Activated CD8-positive, alpha-beta memory T cell treated with anti-CD3 and anti-CD28 coated beads for 48 hours (primary cell): ENCODE results near the gene AUP1.

Experiments
- DNase-seq, 3 experiments: peaks; one replicate each; pipeline ENCODE4 v3.0.0-alpha.2; 2020; ENCODE audit warnings: low read depth in 2 of 3, low spot score in 2 of 3

Gene AUP1

GRCh38 chr2:74556831-74557370 lies 27.4 kb upstream of the AUP1 start:
- no peak for DNase-seq

DNA sequence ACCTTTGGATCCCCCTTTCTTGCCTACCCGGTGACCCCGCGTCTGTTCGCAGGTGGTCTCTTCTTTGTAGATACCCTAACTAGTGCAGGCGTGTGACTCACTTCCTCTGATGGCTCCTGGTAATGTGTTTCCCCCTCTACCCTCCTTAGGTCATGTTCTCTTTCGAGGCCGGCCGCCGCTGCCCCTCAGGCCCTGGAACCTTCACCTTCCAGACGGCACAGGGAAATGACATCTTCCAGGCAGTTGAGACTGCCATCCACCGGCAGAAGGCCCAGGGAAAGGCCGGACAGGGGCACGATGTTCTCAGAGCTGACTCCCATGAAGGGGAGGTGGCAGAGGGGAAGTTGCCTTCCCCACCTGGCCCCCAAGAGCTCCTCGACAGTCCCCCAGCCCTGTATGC lies 26.7 kb upstream of the AUP1 start:
- DNase-seq: no peak

- DNase-seq: no peak
Observed at GRCh38 chr2:74555610-74556103, 26.2 kb upstream of the AUP1 start.

DNA sequence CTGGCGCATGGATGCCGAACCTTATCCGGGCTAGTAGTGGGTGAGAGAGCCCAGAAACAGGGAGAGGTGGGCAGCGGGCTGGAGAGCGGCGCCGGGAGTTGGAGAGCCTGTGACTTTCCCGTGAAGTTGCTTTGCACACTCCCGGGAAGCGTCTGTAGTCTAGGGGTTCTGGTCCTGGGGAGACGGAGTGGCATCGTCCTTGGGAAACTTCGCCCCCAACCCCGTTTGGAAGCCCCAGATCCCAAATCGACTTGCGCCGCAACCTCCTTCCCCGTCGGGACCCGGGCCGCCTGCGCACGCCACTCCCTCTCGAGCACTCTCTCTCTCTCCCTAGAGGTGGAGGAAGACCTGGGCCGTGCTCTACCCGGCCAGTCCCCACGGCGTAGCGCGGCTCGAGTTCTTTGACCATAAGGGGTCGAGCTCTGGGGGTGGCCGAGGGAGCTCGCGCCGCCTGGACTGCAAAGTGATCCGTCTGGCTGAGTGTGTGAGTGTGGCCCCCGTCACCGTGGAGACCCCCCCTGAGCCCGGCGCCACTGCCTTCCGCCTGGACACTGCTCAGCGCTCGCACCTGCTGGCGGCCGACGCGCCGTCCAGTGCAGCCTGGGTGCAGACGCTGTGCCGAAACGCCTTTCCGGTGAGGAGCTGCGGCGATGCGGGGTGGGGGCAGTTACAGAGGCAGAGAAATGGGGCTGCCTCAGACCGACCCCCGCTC lies 25.5 kb upstream of the AUP1 start:
- no peak for DNase-seq

GRCh38 chr2:74553892-74554819 lies 24.6 kb upstream of the AUP1 start, which contains the start of the genes DOK1 and LOXL3:
Gene DOK1, plus strand, starts transcription at chr2:74554720. Its CDS starts 35 bp downstream, at chr2:74554755.
Gene LOXL3, minus strand, starts transcription at chr2:74553942. Its CDS starts 1,308 bp downstream, at chr2:74552634.
- DNase-seq: peak; percentile 65 to 81 (median 80)

DNA sequence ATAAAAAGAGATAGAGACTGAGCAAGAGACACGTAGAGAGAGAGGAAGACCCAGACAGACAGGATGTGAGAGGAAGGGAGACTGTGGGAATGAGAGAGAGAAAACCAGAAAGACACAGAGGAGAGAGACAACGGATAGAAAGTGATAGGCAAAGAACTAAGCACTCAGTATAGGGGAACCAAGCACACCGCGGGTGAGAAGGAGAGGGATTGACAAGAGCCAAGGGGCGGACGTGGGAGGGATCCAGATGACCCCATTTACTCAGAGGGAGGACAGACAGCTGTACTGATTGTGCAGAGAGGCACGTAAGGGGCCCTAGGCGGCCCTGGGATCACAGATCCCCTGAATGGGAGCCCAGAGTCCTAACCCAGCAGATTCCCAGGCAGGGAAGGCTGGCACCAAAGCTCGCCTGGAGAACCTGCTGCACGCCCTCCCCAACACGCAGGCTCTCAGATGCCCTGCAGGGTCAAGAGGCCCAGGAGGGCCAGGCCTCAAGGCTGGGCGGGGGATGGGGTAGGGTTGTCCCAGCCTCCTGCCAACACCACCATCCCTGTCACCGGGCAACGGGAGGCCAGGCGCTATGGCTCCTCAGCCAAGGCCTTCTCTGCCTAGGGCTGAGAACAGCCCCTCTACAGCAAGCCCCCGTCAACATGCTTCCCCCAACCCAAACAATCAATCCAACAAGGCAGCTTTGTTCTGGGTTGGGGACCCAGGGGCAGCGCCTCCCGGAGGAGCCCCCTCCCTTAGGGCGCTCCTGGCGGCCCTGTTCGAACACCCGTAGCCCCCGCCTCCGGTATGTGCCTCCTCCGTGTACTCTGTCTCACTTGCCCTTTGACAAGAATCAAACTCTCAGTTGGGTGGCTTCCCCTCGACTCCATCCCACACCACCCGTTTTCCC lies 23.7 kb upstream of the AUP1 start:
- no peak for DNase-seq

- no peak for DNase-seq
Observed at GRCh38 chr2:74551942-74552913, 22.7 kb upstream of the AUP1 start.

GRCh38 chr2:74551530-74551929 lies 22.0 kb upstream of the AUP1 start:
- no peak for DNase-seq

DNA sequence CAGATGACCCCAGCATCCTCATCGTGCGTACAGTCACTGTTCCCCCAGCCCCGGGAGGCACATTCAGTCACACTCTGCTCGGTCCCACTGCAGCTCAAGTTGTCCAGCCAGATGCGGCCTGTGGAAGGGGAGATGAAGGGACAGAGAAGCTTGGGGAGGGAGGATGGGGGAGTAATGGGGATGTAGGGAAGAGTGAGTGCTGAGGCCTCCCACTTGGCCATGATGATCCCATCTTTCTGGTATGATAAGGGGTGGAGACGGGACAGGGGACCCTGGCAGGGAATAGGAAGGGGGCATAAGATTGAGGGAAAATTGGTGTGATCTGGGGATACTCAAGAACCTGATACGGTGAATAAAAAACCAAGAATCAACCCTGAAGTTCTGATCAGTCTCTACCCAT lies 20.7 kb upstream of the AUP1 start:
- DNase-seq: no peak

DNA sequence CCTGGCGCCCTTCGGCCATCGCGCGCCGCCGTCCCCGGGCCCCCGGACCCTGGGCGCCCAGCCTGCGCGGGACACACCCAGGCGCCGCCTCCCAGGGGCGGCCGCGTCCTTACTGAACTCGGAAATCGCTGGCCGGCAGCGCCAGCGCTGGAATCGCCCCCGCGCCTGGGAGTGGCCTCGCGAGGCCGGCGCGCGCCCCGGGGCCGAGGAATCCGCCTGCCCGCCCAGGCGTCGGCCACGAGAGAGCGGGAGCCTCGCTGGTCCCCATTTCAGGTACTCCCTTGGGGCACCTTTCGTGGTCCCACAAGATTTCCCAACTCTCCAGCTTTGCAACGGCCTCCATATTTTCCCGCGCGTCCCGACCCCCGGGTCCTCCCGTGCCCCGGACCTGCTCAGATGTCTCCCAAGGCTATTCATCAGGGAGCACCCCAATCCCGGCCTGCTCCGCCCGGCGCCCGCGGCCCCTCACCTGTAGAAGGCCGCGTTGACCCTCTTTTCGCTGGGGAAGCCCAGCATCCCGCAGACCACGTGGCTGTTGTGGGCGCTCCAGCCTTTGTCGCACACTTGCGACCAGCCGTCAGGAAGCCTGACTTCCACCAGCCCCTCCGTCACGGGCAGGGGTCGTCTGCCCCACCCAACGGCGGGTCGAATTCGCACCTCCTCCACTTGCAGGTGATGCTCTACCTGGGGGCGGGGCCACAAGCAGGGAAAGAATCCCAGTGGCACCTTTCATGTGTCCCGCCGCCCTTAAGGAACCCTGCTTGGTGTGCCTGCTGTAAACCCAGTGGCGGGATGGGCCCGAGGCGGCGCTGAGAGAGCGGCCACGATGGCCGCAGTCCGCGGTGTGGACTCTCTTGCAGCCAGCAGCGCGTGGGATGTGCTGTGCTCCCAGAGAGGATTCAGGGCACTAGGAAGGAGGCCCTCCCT lies 19.7 kb upstream of the AUP1 start:
- DNase-seq: no peak

DNA sequence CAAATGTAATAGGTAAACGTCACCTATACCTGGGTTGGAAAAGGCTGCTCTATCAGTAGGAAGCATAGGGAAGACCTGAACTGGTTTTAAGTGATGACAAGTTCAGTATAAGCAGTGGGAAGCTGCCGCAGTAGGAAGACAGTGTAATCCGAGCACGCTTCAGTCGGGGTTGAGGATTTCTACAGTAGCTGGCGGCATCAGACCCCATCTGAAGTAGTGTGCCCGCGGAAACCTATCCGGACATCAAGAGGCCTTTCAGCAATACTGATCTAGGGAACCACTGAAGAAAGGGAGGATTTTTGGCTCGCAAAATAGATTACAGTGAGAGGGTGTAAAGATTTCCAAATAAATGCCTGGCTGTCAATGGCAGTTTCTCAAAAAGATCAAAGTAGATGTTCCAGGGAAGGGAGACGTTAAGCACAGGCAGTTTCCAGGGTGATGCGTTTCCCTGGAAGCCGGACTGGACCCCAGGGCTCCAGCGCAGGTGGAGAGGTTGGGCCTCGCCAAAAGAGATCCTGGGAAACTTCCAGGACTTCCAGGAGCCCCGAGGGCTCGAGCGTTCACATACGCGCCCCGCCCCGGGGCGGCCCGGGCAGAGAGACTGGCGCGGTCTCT lies 18.9 kb upstream of the AUP1 start:
- DNase-seq: no peak

DNA sequence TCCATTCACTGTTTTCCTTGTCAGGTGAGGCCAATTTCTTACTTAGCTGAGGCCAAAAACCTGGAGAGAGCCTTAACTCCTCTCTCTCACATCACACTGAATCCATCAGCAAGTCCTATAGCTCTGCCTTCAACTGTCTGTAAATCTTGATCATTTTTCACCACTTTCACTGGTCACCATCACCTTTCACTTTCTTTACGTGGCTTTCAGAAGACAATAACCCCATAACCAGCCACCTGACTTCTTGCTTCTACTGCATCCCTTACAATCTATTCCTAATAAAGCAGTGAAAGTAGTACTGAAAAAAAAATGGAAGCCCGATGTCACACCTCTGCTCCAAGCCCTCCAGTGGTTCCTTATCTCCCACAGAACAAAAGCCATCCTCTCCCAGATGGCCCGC lies 16.5 kb upstream of the AUP1 start:
- no peak for DNase-seq

DNA sequence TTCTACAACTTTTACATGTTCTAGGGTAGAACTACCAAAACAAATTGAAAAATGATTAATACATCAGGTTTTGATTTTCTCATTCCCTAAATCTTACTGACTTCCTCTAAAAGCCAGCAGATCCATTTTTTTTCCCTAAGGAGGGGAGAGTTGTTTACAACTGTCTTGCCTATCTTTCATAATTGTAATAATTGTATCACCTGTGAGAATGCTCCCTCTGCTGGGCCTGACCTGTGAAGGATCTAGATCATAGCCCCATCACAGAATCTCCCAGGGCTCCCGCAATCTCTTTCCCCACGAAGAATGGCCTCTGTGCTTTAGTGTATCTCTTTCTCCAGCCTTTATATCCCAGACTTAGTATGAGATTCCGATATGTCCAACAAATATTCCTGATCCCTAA lies 15.1 kb upstream of the AUP1 start:
- no peak for DNase-seq

GRCh38 chr2:74542978-74543377 lies 13.5 kb upstream of the AUP1 start:
- DNase-seq: no peak

DNA sequence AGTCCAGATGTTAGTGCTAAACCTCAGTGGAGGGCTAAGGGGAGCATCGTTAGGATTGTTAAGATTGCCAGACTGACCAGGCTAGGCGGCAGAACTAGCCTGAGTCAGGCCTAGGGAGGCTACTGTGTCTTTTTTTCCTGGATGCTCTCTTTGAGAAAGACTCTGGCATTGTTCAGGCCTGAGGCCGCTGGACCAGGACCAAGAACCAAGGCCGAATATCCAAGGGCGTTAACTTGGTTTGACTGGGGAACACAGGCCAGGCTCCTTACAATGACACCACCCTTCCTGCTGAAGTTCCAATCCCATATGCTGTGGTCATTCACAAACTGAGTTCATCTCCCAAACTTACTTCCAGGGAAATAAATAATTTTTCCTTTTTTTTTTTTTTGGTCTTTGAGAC lies 10.8 kb upstream of the AUP1 start:
- DNase-seq: no peak

- no peak for DNase-seq
Observed at GRCh38 chr2:74538881-74539339, 9.4 kb upstream of the AUP1 start.

GRCh38 chr2:74537140-74537539 lies 7.6 kb upstream of the AUP1 start:
- DNase-seq: no peak
